GM18861 (cell line): Measurements from ENCODE around the gene EVX2.

ENCODE experiments used
- ATAC-seq: cut with Tn5 transposase; IDR thresholded peaks from one replicate; pipeline ENCODE4 v1.9.1; 2021; ENCODE audit not compliant: unreplicated experiment

EVX2 gene

GRCh38 chr2:176107731-176108181 lies 24.0 kb upstream of the EVX2 start:
- ATAC-seq, result no peak

GRCh38 chr2:176106581-176107539 lies 23.1 kb upstream of the EVX2 start, which contains the start of gene HOXD11:
Gene HOXD11 (plus strand): TSS chr2:176107280. CDS start chr2:176107356, 76 bp downstream.
- no peak for ATAC-seq

GRCh38 chr2:176105730-176106580 lies 22.2 kb upstream of the EVX2 start:
- no peak for ATAC-seq

- ATAC-seq, result no peak
Measured at GRCh38 chr2:176105078-176105729, 21.4 kb upstream of the EVX2 start.

GRCh38 chr2:176104316-176105077 lies 20.7 kb upstream of the EVX2 start:
- no peak for ATAC-seq

GRCh38 chr2:176103742-176104315 lies 20.1 kb upstream of the EVX2 start:
- ATAC-seq, result no peak

GRCh38 chr2:176103194-176103593 lies 19.4 kb upstream of the EVX2 start:
- no peak for ATAC-seq

GRCh38 chr2:176102309-176102866 lies 18.6 kb upstream of the EVX2 start:
- no peak for ATAC-seq

- no peak for ATAC-seq
Measured at GRCh38 chr2:176101842-176102241, 18.1 kb upstream of the EVX2 start.

GRCh38 chr2:176101216-176101830 lies 17.6 kb upstream of the EVX2 start:
- no peak for ATAC-seq

- ATAC-seq, result no peak
Measured at GRCh38 chr2:176100547-176101140, 16.9 kb upstream of the EVX2 start.

- no peak for ATAC-seq
Measured at GRCh38 chr2:176099728-176100546, 16.2 kb upstream of the EVX2 start, which contains the start of gene HOXD12. Gene HOXD12 (plus strand): TSS chr2:176099795. CDS start chr2:176099802, 7 bp downstream.

GRCh38 chr2:176099159-176099727 lies 15.5 kb upstream of the EVX2 start:
- ATAC-seq, result no peak

GRCh38 chr2:176098366-176099158 lies 14.8 kb upstream of the EVX2 start:
- no peak for ATAC-seq

GRCh38 chr2:176097820-176098365 lies 14.1 kb upstream of the EVX2 start:
- no peak for ATAC-seq
